A673 (cell line): ENCODE data around the gene ZNF135.

Experiments
- CTCF ChIP-seq: fragments of 300-800, 200-600 bp; sonication (generic); conservative IDR thresholded peaks from 2 replicates; pipeline ENCODE4 v1.5.1; 2017; ENCODE audit warnings: low read depth, mild to moderate bottlenecking, antibody characterized with exemption, low read length, moderate library complexity, mixed read lengths
- EZH2 ChIP-seq: fragments of 200-600 bp; sonication (generic); IDR thresholded peaks from 2 replicates; pipeline ENCODE4 v1.6.1; 2017; ENCODE audit warnings: borderline replicate concordance, low read depth, mild to moderate bottlenecking, mixed read lengths, antibody characterized with exemption, low read length; ENCODE audit not compliant: poor library complexity, severe bottlenecking

- no peak for TF ChIP-seq CTCF
- TF ChIP-seq EZH2 = no peak
Measured at GRCh38 chr19:58060231-58060630, 1.1 kb downstream of the ZNF135 start.
